ENCODE measurements around the gene RBM48.

- TF ChIP-seq CTCF (IDR thresholded peaks at IDR 0.05) (no peak), EZH2 (IDR thresholded peaks at IDR 0.05; ENCODE audit: borderline replicate concordance, insufficient read depth, low read depth, low read length, poor library complexity, severe bottlenecking) (no peak)
Measured at GRCh38 chr7:92496876-92497275, 31.7 kb upstream of the RBM48 start.
